Suprapubic skin (tissue), 4 donors: ENCODE results near the gene ABHD17A. TPM values are rescaled to one million over a fixed set of nuclear protein-coding genes. Genes with fewer than 3 reads are reported as not detected.

Experiments
- DNase-seq, 2 donors: peaks; one replicate each; pipeline ENCODE4 v3.0.0-alpha.2; 2019; ENCODE audit warnings: low spot score in 2 of 2
- H3K27ac ChIP-seq: fragments of 200-600 bp; sonication (generic); one replicate; pipeline ENCODE4 v1.5.1; 2019
- H3K27me3 ChIP-seq: fragments of 200-600 bp; sonication (generic); one replicate; pipeline ENCODE4 v1.5.1; 2019
- H3K36me3 ChIP-seq: fragments of 200-600 bp; sonication (generic); one replicate; pipeline ENCODE4 v1.5.1; 2019
- H3K4me1 ChIP-seq: fragments of 200-600 bp; sonication (generic); one replicate; pipeline ENCODE4 v1.5.1; 2019
- H3K4me3 ChIP-seq: fragments of 200-600 bp; sonication (generic); one replicate; pipeline ENCODE4 v1.5.1; 2019; ENCODE audit warnings: mild to moderate bottlenecking
- H3K9me3 ChIP-seq: fragments of 200-600 bp; sonication (generic); one replicate; pipeline ENCODE4 v1.5.1; 2019
- EP300 ChIP-seq: sonication (generic); formaldehyde crosslinking; IDR thresholded peaks from one replicate; pipeline ENCODE4 v1.6.1; 2017; ENCODE audit warnings: antibody characterized with exemption
- POLR2A ChIP-seq, 2 donors: fragments of 450-650 bp; IDR thresholded peaks; one replicate each; pipeline ENCODE4 v1.6.1; 2017; ENCODE audit warnings: antibody characterized with exemption in 2 of 2, mild to moderate bottlenecking in 2 of 2, moderate library complexity in 2 of 2
- POLR2AphosphoS5 ChIP-seq, 3 donors: sonication (generic); formaldehyde crosslinking; IDR thresholded peaks; one replicate each; pipeline ENCODE4 v1.6.1; 2017; ENCODE audit warnings: antibody characterized with exemption in 3 of 3
- WGBS: methylation state at CpG from one replicate; pipeline ENCODE4 v1.1.5; 2018; 5-methylcytosine and 5-hydroxymethylcytosine counted together
- total RNA-seq, 4 donors: library from RNA; depleted of rRNA; stranded (reverse); fragments of >200 nt; gene quantifications; one replicate each; pipeline ENCODE4 v1.1.0, GENCODE V29; 2016
- TF ChIP-seq, protein P1 (sequence below), 2 donors: fragments of 200-600 bp in 1 of 2; fragments of 450-650 bp in 1 of 2; sonication (generic) in 1 of 2; IDR thresholded peaks; one replicate each; pipeline ENCODE4 v1.5.1; 2016 to 2019; ENCODE audit warnings: antibody characterized with exemption in 2 of 2, mild to moderate bottlenecking in 1 of 2, moderate library complexity in 1 of 2

Gene ABHD17A
- total RNA-seq, 4 donors from 2014 or later, result 82.3 to 120 (median 110) TPM

DNA sequence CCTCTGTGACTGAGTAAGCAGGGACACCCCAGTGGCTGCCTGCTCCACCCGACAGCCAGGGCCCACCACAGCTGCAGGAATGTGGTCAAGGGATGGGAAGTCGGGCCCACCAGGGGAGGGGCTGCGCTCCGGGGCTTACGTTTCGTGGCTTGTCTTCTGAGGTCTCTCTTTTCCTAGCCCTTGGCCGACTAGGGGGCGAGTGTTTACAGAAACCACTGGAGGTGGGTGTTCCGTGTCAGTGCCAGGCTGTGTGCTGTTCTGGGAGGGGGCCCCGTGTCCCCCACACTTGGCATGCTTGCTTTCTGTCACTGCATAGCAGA is 24.4 kb upstream of the ABHD17A start:
- DNase-seq, result no peak
- peak overlapping the region; percentile 68 for H3K27ac ChIP-seq

DNA sequence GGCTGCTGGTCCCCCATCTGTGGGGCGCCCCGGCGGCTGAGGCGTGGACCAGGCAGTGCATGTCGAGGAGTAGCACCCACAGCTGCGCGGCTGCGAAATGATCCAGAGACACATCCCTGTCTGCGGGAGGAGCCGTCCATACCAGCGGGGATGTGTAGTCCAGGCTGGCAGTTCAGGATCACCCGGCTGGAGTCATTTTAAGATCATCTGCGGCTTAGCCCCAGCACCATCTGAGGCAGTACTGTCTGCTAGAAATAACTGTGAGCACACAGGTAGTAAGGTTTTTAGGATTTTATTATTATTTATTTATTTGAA is 23.0 kb upstream of the ABHD17A start:
- H3K27ac ChIP-seq, result peak overlapping the region; percentile 90
- TF ChIP-seq POLR2A (IDR thresholded peaks at IDR 0.05) (no peak), POLR2AphosphoS5 (IDR thresholded peaks at IDR 0.05) (no peak), EP300 (no peak)
- TF ChIP-seq, protein P1, sequence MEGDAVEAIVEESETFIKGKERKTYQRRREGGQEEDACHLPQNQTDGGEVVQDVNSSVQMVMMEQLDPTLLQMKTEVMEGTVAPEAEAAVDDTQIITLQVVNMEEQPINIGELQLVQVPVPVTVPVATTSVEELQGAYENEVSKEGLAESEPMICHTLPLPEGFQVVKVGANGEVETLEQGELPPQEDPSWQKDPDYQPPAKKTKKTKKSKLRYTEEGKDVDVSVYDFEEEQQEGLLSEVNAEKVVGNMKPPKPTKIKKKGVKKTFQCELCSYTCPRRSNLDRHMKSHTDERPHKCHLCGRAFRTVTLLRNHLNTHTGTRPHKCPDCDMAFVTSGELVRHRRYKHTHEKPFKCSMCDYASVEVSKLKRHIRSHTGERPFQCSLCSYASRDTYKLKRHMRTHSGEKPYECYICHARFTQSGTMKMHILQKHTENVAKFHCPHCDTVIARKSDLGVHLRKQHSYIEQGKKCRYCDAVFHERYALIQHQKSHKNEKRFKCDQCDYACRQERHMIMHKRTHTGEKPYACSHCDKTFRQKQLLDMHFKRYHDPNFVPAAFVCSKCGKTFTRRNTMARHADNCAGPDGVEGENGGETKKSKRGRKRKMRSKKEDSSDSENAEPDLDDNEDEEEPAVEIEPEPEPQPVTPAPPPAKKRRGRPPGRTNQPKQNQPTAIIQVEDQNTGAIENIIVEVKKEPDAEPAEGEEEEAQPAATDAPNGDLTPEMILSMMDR (IDR thresholded peaks at IDR 0.05), result no peak
- WGBS, result 68% methylated on average over 13 of the region's 13 CpGs
- DNase-seq, result no peak
- peaks cover 71% of the 10 kb centered on the region for H3K4me1 ChIP-seq
- H3K36me3 ChIP-seq, result peaks cover 15% of the 10 kb centered on the region
- H3K27me3 ChIP-seq, result no peaks in the 10 kb centered on the region
- H3K4me3 ChIP-seq, result peak overlapping the region; percentile 36
- H3K9me3 ChIP-seq, result no peaks in the 10 kb centered on the region

More for the DNA sequence above, 24.4 kb upstream of the ABHD17A start:
- TF ChIP-seq, protein P1 (IDR thresholded peaks at IDR 0.05), result no peak
- TF ChIP-seq POLR2A (IDR thresholded peaks at IDR 0.05) (no peak), EP300 (no peak), POLR2AphosphoS5 (IDR thresholded peaks at IDR 0.05) (no peak)
- Histone ChIP-seq H3K4me1 (peaks cover 75% of the 10 kb centered on the region), H3K4me3 (no peak overlapping the region), H3K36me3 (peaks cover 19% of the 10 kb centered on the region), H3K27me3 (no peaks in the 10 kb centered on the region), H3K9me3 (no peaks in the 10 kb centered on the region)
- 54% methylated on average over 3 of the region's 10 CpGs for WGBS

DNA sequence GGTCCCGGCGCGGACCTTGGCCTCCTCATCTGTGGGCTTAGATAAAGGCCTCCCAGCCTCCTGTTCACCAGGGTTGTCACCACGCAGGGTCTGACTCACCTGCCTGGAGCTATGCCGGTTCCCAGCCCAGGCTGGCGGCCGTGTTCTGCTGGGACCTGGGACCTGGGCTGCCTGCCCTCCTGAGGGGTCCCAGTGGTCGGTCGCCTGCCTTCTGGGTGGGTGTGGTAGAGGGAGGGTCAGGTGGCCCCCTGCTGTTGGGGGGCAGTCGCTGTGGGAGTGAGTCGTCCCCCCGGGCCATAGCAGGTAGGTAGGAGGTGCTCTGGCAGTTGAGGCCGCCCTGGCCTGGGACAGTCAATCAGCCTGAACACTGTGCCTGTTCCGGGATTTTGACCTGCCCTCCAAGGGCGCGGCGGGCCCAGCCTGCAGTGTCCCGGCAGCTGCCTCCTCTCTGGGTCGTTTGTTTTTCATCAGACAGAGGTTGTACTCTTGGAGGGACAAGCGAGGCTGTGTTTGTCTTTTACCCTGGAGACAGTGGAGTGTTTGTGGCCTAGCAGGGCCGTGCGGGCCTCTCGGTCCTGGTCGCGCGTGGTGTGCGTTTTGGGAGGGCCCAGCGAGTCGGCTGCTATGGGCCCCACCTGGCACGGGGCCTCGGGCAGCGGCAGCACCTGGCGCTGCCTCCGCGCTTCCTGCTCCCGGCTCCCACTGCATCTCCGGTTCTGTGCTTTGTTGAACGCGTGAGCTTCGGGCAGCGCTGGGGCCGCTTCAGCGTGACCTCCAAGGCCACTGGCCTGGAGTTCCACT is 22.5 kb upstream of the ABHD17A start:
- H3K27ac ChIP-seq, result peak overlapping the region; percentile 90
- H3K9me3 ChIP-seq, result no peaks in the 10 kb centered on the region
- TF ChIP-seq, protein P1 (IDR thresholded peaks at IDR 0.05), result no peak
- TF ChIP-seq POLR2AphosphoS5 (IDR thresholded peaks at IDR 0.05) (no peak), EP300 (no peak), POLR2A (IDR thresholded peaks at IDR 0.05) (no peak)
- DNase-seq, result no peak
- peaks cover 10% of the 10 kb centered on the region for H3K36me3 ChIP-seq
- peak overlapping the region; percentile 36 for H3K4me3 ChIP-seq
- no peaks in the 10 kb centered on the region for H3K27me3 ChIP-seq
- peaks cover 65% of the 10 kb centered on the region for H3K4me1 ChIP-seq
- 45% methylated on average over 22 of the region's 43 CpGs for WGBS

DNA sequence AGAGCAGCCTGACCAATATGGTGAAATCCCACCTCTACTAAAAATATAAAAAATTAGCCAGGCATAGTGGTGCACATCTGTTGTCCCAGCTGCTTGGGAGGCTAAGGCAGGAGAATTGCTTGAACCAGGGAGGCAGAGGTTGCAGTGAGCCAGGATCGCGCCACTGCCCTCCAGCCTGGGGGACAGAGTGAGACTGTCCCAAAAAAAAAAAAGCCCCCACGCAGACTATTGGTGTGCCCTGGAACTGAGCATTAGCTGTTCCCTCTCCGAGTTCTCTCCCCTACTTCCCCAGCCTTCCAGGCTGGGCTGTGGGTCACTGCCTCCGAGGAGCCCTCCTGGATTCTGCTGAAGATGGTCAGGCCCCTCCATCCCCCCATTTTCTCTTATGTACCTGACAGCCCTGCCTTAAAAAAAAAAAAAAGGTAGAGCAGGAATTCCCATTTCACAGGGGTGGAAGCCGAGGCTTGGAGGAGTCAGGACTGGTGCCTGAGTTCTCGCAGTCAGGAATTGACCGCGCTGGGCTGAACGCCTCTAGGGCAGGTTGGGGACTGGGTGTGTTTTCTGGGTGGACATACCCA is 21.8 kb upstream of the ABHD17A start:
- peaks cover 3% of the 10 kb centered on the region for H3K36me3 ChIP-seq

DNA sequence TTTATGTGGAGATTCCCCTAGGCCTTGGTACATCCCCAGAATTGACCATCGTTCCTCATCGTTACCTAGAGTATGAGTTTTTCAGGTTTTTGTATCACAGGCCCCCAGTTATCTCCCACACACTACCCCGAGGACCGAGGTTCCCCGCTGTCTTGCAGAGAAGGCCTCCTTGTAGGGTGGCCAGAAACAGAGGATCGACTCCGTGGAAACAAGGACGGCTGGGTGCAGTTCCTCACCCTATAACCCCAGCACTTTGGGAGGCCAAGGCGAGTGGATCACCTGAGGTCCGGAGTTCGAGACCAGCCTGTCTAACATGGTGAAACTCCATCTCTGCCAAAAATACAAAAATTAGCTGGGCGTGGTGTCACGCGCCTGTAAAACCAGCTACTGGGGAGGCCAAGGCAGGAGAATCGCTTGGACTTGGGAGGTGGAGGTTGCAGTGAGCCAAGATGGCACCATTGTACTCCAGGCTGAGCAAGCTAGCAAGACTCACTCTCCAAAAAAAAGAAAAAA is 20.6 kb upstream of the ABHD17A start:
- no peaks in the 10 kb centered on the region for H3K27me3 ChIP-seq
- H3K36me3 ChIP-seq, result no peaks in the 10 kb centered on the region
- no peaks in the 10 kb centered on the region for H3K9me3 ChIP-seq
- peaks cover 54% of the 10 kb centered on the region for H3K4me1 ChIP-seq
- no peak for TF ChIP-seq POLR2AphosphoS5 (IDR thresholded peaks at IDR 0.05)
- TF ChIP-seq, protein P1 (IDR thresholded peaks at IDR 0.05), result no peak
- no peak for TF ChIP-seq POLR2A (IDR thresholded peaks at IDR 0.05)
- TF ChIP-seq EP300, result no peak
- WGBS, result 52% methylated on average over 15 of the region's 15 CpGs
- DNase-seq, result no peak
- peak overlapping the region; percentile 90 for H3K27ac ChIP-seq
- peak overlapping the region; percentile 58 for H3K4me3 ChIP-seq

More for the DNA sequence above, 21.8 kb upstream of the ABHD17A start:
- TF ChIP-seq, protein P1 (IDR thresholded peaks at IDR 0.05), result no peak
- TF ChIP-seq POLR2AphosphoS5 (IDR thresholded peaks at IDR 0.05) (no peak), POLR2A (IDR thresholded peaks at IDR 0.05) (no peak), EP300 (no peak)
- Histone ChIP-seq H3K27ac (peak overlapping the region; percentile 90), H3K9me3 (no peaks in the 10 kb centered on the region), H3K4me1 (peaks cover 58% of the 10 kb centered on the region), H3K4me3 (no peak overlapping the region), H3K27me3 (no peaks in the 10 kb centered on the region)
- DNase-seq, result no peak
- 75% methylated on average over 10 of the region's 10 CpGs for WGBS
